ENCODE data around the gene CD244.
"Not testable (repeated sequence)": the region's sequence is repeated elsewhere in the genome, so short reads cannot be mapped to it uniquely, and the experiment has no call there.

Gene CD244

GRCh38 chr1:160877221-160877620 is 14.5 kb upstream of the CD244 start:
- DNase-seq, result no peak

GRCh38 chr1:160876311-160876710 is 13.6 kb upstream of the CD244 start:
- DNase-seq, result no peak

GRCh38 chr1:160875591-160875990 is 12.9 kb upstream of the CD244 start:
- not testable (repeated sequence) for DNase-seq

- DNase-seq, result no peak
Observed at GRCh38 chr1:160874935-160875334, 12.2 kb upstream of the CD244 start.

- DNase-seq, result no peak
Observed at GRCh38 chr1:160868141-160868540, 5.5 kb upstream of the CD244 start.

GRCh38 chr1:160867651-160868050 is 5.0 kb upstream of the CD244 start:
- not testable (repeated sequence) for DNase-seq

GRCh38 chr1:160866695-160867260 is 4.1 kb upstream of the CD244 start:
- no peak for DNase-seq

GRCh38 chr1:160866001-160866694 is 3.5 kb upstream of the CD244 start:
- DNase-seq, result no peak

GRCh38 chr1:160865337-160865736 is 2.6 kb upstream of the CD244 start:
- DNase-seq, result no peak

- no peak for DNase-seq
Observed at GRCh38 chr1:160864173-160864572, 1.5 kb upstream of the CD244 start.

GRCh38 chr1:160863774-160864131 is 1.1 kb upstream of the CD244 start:
- no peak for DNase-seq

- DNase-seq, result no peak
Observed at GRCh38 chr1:160863061-160863773, 530 bp upstream of the CD244 start.

- DNase-seq, result no peak
Observed at GRCh38 chr1:160860840-160861505, 1.7 kb downstream of the CD244 start.

GRCh38 chr1:160859166-160859565 is 3.5 kb downstream of the CD244 start:
- DNase-seq, result no peak

GRCh38 chr1:160858507-160858906 is 4.2 kb downstream of the CD244 start:
- DNase-seq, result no peak

GRCh38 chr1:160858097-160858496 is 4.6 kb downstream of the CD244 start:
- no peak for DNase-seq

- no peak for DNase-seq
Observed at GRCh38 chr1:160855181-160855981, 7.3 kb downstream of the CD244 start.

GRCh38 chr1:160853754-160854153 is 8.9 kb downstream of the CD244 start:
- no peak for DNase-seq

- no peak for DNase-seq
Observed at GRCh38 chr1:160853014-160853413, 9.7 kb downstream of the CD244 start.

- DNase-seq, result no peak
Observed at GRCh38 chr1:160850993-160851392, 11.7 kb downstream of the CD244 start.

GRCh38 chr1:160850541-160850940 is 12.1 kb downstream of the CD244 start:
- no peak for DNase-seq

- no peak for DNase-seq
Observed at GRCh38 chr1:160846281-160846680, 16.4 kb downstream of the CD244 start.

Data from NCI-H1694 (cell line).